ENCODE data around the gene P2RX1.

P2RX1 gene

DNA sequence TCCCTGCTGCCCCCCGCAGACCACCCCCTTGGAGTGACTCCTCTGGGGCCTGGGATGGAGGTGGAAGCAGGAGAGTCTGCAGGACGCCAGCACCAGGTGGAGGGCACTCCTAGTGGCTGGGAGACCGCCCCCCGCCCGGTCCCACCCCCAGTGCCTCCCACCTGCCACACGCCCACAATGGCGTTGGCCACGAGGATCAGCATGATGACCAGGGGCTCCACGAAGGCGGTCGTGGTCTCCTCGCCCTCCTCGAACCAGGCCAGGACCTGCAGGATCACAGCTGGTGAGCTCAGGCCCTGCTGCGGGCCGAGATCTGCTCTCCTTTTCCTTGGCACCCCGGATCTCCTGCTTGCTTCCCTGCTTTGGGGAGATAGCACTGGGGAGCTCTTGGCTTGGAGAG is 35.2 kb upstream of the P2RX1 start:
- TF ChIP-seq TAF1 (IDR thresholded peaks at IDR 0.05; ENCODE audit: borderline replicate concordance, insufficient read depth, low read length) = no peak
- TF ChIP-seq REST (IDR thresholded peaks at IDR 0.05; ENCODE audit: insufficient read depth in 1 of 2, low read depth in 2 of 2, low read length in 2 of 2) = no peak
- no peak for TF ChIP-seq SIN3A (IDR thresholded peaks at IDR 0.05; ENCODE audit: borderline replicate concordance, insufficient read depth, low read length)
- TF ChIP-seq FOXP2 (optimal IDR thresholded peaks at IDR 0.05; ENCODE audit: borderline replicate concordance, extremely low read depth, extremely low read length, insufficient read depth) = no peak
- TF ChIP-seq POLR2AphosphoS5 (IDR thresholded peaks at IDR 0.05; ENCODE audit: low read depth, low read length) = no peak

GRCh38 chr17:3951003-3951402 is 34.7 kb upstream of the P2RX1 start:
- TF ChIP-seq POLR2AphosphoS5 (IDR thresholded peaks at IDR 0.05; ENCODE audit: low read depth, low read length) = no peak

DNA sequence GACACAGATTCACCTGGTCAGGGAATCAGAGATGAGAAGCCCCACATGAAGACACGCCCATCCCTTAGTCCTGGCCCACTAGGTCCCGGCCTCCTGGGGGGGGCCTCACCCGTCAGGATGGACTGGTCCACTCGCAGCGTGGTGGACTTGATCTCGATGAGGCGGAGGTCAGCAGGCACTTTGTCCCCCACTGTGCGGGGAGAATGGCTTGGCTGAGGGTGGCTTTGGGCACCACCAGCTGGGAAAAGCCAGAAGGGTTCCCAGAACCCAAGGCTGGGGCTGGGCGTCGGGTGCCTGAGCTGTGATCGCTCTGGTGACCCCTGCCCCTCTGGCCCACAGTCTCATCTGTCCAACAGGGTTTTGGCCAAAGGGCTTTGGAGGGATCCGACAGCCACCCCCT is 34.3 kb upstream of the P2RX1 start:
- TF ChIP-seq TAF1 (IDR thresholded peaks at IDR 0.05; ENCODE audit: borderline replicate concordance, insufficient read depth, low read length) = no peak
- no peak for TF ChIP-seq FOXP2 (optimal IDR thresholded peaks at IDR 0.05; ENCODE audit: borderline replicate concordance, extremely low read depth, extremely low read length, insufficient read depth)
- no peak for TF ChIP-seq SIN3A (IDR thresholded peaks at IDR 0.05; ENCODE audit: borderline replicate concordance, insufficient read depth, low read length)
- no peak for TF ChIP-seq REST (IDR thresholded peaks at IDR 0.05; ENCODE audit: insufficient read depth in 1 of 2, low read depth in 2 of 2, low read length in 2 of 2)
- TF ChIP-seq POLR2AphosphoS5 (IDR thresholded peaks at IDR 0.05; ENCODE audit: low read depth, low read length) = no peak

GRCh38 chr17:3949418-3949817 is 33.2 kb upstream of the P2RX1 start:
- no peak for TF ChIP-seq POLR2AphosphoS5 (IDR thresholded peaks at IDR 0.05; ENCODE audit: low read depth, low read length)
- TF ChIP-seq REST (IDR thresholded peaks at IDR 0.05; ENCODE audit: insufficient read depth in 1 of 2, low read depth in 2 of 2, low read length in 2 of 2) = no peak
- TF ChIP-seq FOXP2 (optimal IDR thresholded peaks at IDR 0.05; ENCODE audit: borderline replicate concordance, extremely low read depth, extremely low read length, insufficient read depth) = no peak
- TF ChIP-seq TAF1 (IDR thresholded peaks at IDR 0.05; ENCODE audit: borderline replicate concordance, insufficient read depth, low read length) = no peak
- no peak for TF ChIP-seq SIN3A (IDR thresholded peaks at IDR 0.05; ENCODE audit: borderline replicate concordance, insufficient read depth, low read length)

- no peak for TF ChIP-seq REST (IDR thresholded peaks at IDR 0.05; ENCODE audit: insufficient read depth in 1 of 2, low read depth in 2 of 2, low read length in 2 of 2)
- no peak for TF ChIP-seq FOXP2 (optimal IDR thresholded peaks at IDR 0.05; ENCODE audit: borderline replicate concordance, extremely low read depth, extremely low read length, insufficient read depth)
- no peak for TF ChIP-seq POLR2AphosphoS5 (IDR thresholded peaks at IDR 0.05; ENCODE audit: low read depth, low read length)
- TF ChIP-seq SIN3A (IDR thresholded peaks at IDR 0.05; ENCODE audit: borderline replicate concordance, insufficient read depth, low read length) = no peak
- no peak for TF ChIP-seq TAF1 (IDR thresholded peaks at IDR 0.05; ENCODE audit: borderline replicate concordance, insufficient read depth, low read length)
These were observed 31.1 kb upstream of the P2RX1 start for GRCh38 chr17:3947318-3947810.
